Nephron (organoid): ENCODE data around the gene ZNF200.
"Not testable (repeated sequence)": the region's sequence is repeated elsewhere in the genome, so short reads cannot be mapped to it uniquely, and the experiment has no call there.

Experiments
- H3K27ac Mint-ChIP-seq, 3 experiments: 2 replicates each; pipeline ENCODE4 v1.8.0; 2020; ENCODE audit warnings: mixed read lengths in 3 of 3, mild to moderate bottlenecking in 2 of 3, moderate library complexity in 1 of 3
- H3K27me3 Mint-ChIP-seq: 2 replicates; pipeline ENCODE4 v1.8.0; 2021; ENCODE audit warnings: low read depth, mild to moderate bottlenecking, moderate library complexity, mixed read lengths
- H3K36me3 Mint-ChIP-seq: 2 replicates; pipeline ENCODE4 v1.8.0; 2020; ENCODE audit warnings: low read depth, mixed read lengths
- H3K4me1 Mint-ChIP-seq: 2 replicates; pipeline ENCODE4 v1.8.0; 2020; ENCODE audit warnings: mixed read lengths
- H3K4me3 Mint-ChIP-seq, 3 experiments: 2 replicates each; pipeline ENCODE4 v1.8.0; 2020; ENCODE audit warnings: mild to moderate bottlenecking in 3 of 3, mixed read lengths in 3 of 3, moderate library complexity in 2 of 3
- H3K9me3 Mint-ChIP-seq: 2 replicates; pipeline ENCODE4 v1.8.0; 2020; ENCODE audit warnings: mixed read lengths
- CTCF ChIP-seq, 3 experiments: fragments of 200-600 bp; sonication (generic); IDR thresholded peaks; one replicate each; pipeline ENCODE4 v1.5.0; 2021; ENCODE audit warnings: antibody characterized with exemption in 3 of 3; ENCODE audit not compliant: unreplicated experiment in 3 of 3

The ZNF200 gene

DNA sequence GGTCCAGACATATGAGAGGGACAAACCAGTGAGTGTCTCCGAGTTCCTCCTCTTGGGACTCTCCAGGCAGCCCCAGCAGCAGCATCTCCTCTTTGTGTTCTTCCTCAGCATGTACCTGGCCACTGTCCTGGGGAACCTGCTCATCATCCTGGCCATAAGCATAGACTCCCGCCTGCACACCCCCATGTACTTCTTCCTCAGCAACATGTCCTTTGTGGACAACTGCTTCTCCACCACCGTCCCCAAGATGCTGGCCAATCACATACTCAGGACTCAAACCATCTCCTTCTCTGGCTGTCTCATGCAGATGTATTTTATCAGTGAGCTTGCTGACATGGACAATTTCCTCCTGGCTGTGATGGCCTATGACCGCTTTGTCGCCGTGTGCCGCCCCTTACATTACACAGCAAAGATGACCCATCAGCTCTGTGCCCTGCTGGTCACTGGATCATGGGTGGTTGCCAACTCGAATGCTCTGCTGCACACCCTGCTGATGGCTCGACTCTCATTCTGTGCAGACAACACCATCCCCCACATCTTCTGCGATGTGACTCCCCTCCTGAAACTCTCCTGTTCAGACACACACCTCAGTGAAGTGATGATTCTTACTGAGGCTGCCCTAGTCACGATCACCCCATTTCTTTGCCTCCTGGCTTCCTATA lies 19.2 kb downstream of the ZNF200 start:
- peaks cover 31% of the 10 kb centered on the region for H3K27me3 Mint-ChIP-seq
- H3K4me1 Mint-ChIP-seq: no peaks in the 10 kb centered on the region
- H3K9me3 Mint-ChIP-seq: peaks cover 39% of the 10 kb centered on the region
- TF ChIP-seq CTCF (IDR thresholded peaks at IDR 0.05; ENCODE audit: unreplicated experiment in 3 of 3): no peak
- H3K4me3 Mint-ChIP-seq: no peak overlapping the region
- no peak overlapping the region for H3K27ac Mint-ChIP-seq
- peaks cover 3% of the 10 kb centered on the region for H3K36me3 Mint-ChIP-seq

GRCh38 chr16:3214904-3215600 lies 19.9 kb downstream of the ZNF200 start:
- Mint-ChIP-seq H3K36me3 (peaks cover 3% of the 10 kb centered on the region), H3K27ac (no peak overlapping the region), H3K4me3 (no peak overlapping the region), H3K27me3 (peaks cover 31% of the 10 kb centered on the region), H3K4me1 (no peaks in the 10 kb centered on the region), H3K9me3 (peaks cover 44% of the 10 kb centered on the region)
- no peak for TF ChIP-seq CTCF (IDR thresholded peaks at IDR 0.05; ENCODE audit: unreplicated experiment in 3 of 3)

DNA sequence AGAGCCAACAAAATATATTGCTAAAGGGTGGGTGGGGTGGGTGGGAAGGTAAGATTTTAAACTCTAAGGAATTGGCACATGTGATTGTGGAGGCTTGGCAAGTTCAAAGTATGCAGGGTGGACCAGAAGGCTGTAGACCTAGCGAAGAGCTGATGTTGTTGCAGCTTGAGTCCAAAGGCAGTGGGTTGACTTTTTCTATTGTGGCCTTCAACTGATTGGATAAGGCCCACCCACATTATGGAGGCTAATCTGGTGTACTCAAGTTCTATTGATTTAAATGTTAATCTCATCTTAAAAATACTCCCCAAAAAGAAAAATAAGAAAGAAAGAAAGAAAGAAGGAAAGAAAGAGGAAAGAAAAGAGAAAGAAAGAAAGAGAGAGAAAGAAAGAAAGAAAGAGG lies 22.4 kb downstream of the ZNF200 start:
- no peak overlapping the region for H3K4me3 Mint-ChIP-seq
- peaks cover 31% of the 10 kb centered on the region for H3K27me3 Mint-ChIP-seq
- peaks cover under 1% of the 10 kb centered on the region for H3K36me3 Mint-ChIP-seq
- no peaks in the 10 kb centered on the region for H3K4me1 Mint-ChIP-seq
- H3K9me3 Mint-ChIP-seq: peaks cover 43% of the 10 kb centered on the region
- TF ChIP-seq CTCF (IDR thresholded peaks at IDR 0.05; ENCODE audit: unreplicated experiment in 3 of 3): no peak
- H3K27ac Mint-ChIP-seq: no peak overlapping the region

DNA sequence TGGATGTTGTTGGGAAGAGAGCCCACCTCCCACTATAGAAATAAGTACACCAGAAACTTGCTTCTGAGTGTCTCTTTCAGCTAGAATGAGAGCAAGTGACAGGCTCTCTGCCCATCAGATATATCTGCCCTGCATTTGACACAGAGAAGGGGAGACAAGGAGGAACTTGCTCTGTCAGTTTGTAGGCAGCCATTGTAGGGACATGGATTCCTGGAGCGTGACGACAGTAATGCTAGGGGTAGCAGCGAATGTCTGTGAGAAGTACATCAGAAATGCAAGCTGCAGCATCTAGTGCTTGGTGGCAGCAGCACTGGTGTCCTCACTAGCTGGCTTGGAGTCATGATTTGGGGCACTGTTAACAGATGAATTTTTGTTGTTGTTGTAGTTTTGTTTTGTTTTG lies 23.0 kb downstream of the ZNF200 start:
- Mint-ChIP-seq H3K4me1 (no peaks in the 10 kb centered on the region), H3K4me3 (no peak overlapping the region), H3K9me3 (peaks cover 44% of the 10 kb centered on the region), H3K27me3 (peaks cover 31% of the 10 kb centered on the region), H3K27ac (no peak overlapping the region), H3K36me3 (no peaks in the 10 kb centered on the region)
- no peak for TF ChIP-seq CTCF (IDR thresholded peaks at IDR 0.05; ENCODE audit: unreplicated experiment in 3 of 3)

GRCh38 chr16:3207086-3207953 lies 27.6 kb downstream of the ZNF200 start:
- Mint-ChIP-seq H3K27me3 (peaks cover 21% of the 10 kb centered on the region), H3K36me3 (no peaks in the 10 kb centered on the region), H3K27ac (no peak overlapping the region), H3K9me3 (peaks cover 42% of the 10 kb centered on the region), H3K4me3 (no peak overlapping the region), H3K4me1 (no peaks in the 10 kb centered on the region)
- no peak for TF ChIP-seq CTCF (IDR thresholded peaks at IDR 0.05; ENCODE audit: unreplicated experiment in 3 of 3)

DNA sequence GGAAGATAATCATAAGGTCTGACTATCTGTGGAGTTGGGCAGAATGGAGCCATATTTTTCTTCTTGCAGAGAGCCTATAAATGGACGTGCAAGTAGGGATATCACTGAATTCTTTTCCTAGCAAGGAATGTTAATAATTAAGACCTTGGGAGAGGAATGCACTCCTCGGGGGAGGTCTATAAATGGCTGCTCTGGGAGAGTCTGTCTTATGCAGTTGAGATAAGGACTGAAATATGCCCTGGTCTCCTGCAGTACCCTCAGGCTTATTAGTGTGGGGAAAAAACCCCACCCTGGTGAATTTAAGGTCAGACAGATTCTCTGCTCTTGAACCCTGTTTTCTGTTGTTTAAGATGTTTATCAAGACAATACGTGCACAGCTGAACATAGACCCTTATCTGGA lies 29.0 kb downstream of the ZNF200 start:
- not testable (repeated sequence) for H3K4me1 Mint-ChIP-seq, H3K36me3 Mint-ChIP-seq, H3K4me3 Mint-ChIP-seq, H3K27ac Mint-ChIP-seq
- Mint-ChIP-seq H3K9me3 (peaks cover 35% of the 10 kb centered on the region), H3K27me3 (peaks cover 23% of the 10 kb centered on the region)
